Caco-2 (cell line): ENCODE data around the gene MAP2K2. TPM values are rescaled to one million over a fixed set of nuclear protein-coding genes. Genes with fewer than 3 reads are reported as not detected.
A peak's percentile ranks its signal among the peaks of the same experiment; 100 is the strongest.

Experiments
- BruUV-seq: library from RNA; stranded (reverse); fragments of 400-500 nt; replicated peaks from 2 replicates; lab custom pipeline; 2021; lab: Mats Ljungman, UMichigan
- CTCF ChIA-PET: fragments of 300-600 bp; sonication (Branson Sonifier 250); formaldehyde crosslinking; loops from one replicate; lab custom pipeline; 2022; ENCODE audit warnings: antibody characterized with exemption; lab: Charles Lee
- POLR2A ChIA-PET: fragments of 300-600 bp; sonication (Branson Sonifier 250); formaldehyde crosslinking; loops from one replicate; lab custom pipeline; 2022; ENCODE audit warnings: antibody characterized with exemption; lab: Charles Lee
- DNase-seq, 2 experiments: peaks; one replicate each; pipeline versions ENCODE4 v3.0.0 to v3.0.0-alpha.2; 2020 to 2022
- H3K27me3 ChIP-seq: replicated peaks from 2 replicates; pipeline ENCODE4 v1.6.0; 2011; ENCODE audit warnings: low read length; ENCODE audit not compliant: control insufficient read depth, insufficient read depth
- H3K36me3 ChIP-seq: 2 replicates; pipeline ENCODE4 v1.5.1; 2011; ENCODE audit warnings: low read length; ENCODE audit not compliant: control insufficient read depth, insufficient read depth
- H3K4me1 ChIP-seq: fragments of 250-450 bp; sonication (Bioruptor Pico); 2 replicates; pipeline ENCODE4 v1.5.1; 2020; ENCODE audit warnings: mild to moderate bottlenecking
- H3K4me3 ChIP-seq: 2 replicates; pipeline ENCODE4 v1.5.1; 2011; ENCODE audit warnings: low read depth, mild to moderate bottlenecking, control low read depth, low read length
- H3K9me3 ChIP-seq: fragments of 250-450 bp; sonication (Bioruptor Pico); 2 replicates; pipeline ENCODE4 v1.5.1; 2020; ENCODE audit warnings: mild to moderate bottlenecking, moderate library complexity
- H3K27ac Mint-ChIP-seq: one replicate; pipeline ENCODE4 v1.8.0; 2022; ENCODE audit warnings: mixed read lengths; ENCODE audit not compliant: unreplicated experiment
- H3K27me3 Mint-ChIP-seq: one replicate; pipeline ENCODE4 v1.8.0; 2022; ENCODE audit warnings: mixed read lengths; ENCODE audit not compliant: insufficient read depth, unreplicated experiment
- H3K36me3 Mint-ChIP-seq: one replicate; pipeline ENCODE4 v1.8.0; 2022; ENCODE audit warnings: mild to moderate bottlenecking, mixed read lengths; ENCODE audit not compliant: insufficient read depth, unreplicated experiment
- H3K4me1 Mint-ChIP-seq: one replicate; pipeline ENCODE4 v1.8.0; 2022; ENCODE audit warnings: low read depth, mixed read lengths; ENCODE audit not compliant: unreplicated experiment
- H3K4me3 Mint-ChIP-seq: one replicate; pipeline ENCODE4 v1.8.0; 2022; ENCODE audit warnings: mild to moderate bottlenecking, moderate library complexity, mixed read lengths; ENCODE audit not compliant: unreplicated experiment
- H3K9me3 Mint-ChIP-seq: one replicate; pipeline ENCODE4 v1.8.0; 2022; ENCODE audit warnings: mixed read lengths; ENCODE audit not compliant: unreplicated experiment
- CTCF ChIP-seq, 2 experiments: fragments of 200-600 bp in 1 of 2; IDR thresholded peaks; 1 replicate in 1 of 2; 2 replicates in 1 of 2; pipeline versions ENCODE4 v1.5.1 to v1.8.0; 2011 to 2022; ENCODE audit warnings: antibody characterized with exemption in 1 of 2, control low read depth in 1 of 2, inconsistent platforms in 1 of 2, low read depth in 1 of 2, low read length in 1 of 2, mild to moderate bottlenecking in 1 of 2, moderate library complexity in 1 of 2; ENCODE audit not compliant: insufficient read depth in 1 of 2, severe bottlenecking in 1 of 2, unreplicated experiment in 1 of 2
- intact Hi-C: fragments of 100-400 bp; cut with micrococcal nuclease; formaldehyde crosslinking; loops from one replicate; pipeline ENCODE4 v1.10.0; 2022; ENCODE audit not compliant: unreplicated experiment
- total RNA-seq: library from RNA; stranded (reverse); gene quantifications from 2 replicates; pipeline ENCODE4 v1.2.3, GENCODE V29; 2022

MAP2K2 gene
- total RNA-seq, 1 experiment from 2014 or later = 149 TPM

DNA sequence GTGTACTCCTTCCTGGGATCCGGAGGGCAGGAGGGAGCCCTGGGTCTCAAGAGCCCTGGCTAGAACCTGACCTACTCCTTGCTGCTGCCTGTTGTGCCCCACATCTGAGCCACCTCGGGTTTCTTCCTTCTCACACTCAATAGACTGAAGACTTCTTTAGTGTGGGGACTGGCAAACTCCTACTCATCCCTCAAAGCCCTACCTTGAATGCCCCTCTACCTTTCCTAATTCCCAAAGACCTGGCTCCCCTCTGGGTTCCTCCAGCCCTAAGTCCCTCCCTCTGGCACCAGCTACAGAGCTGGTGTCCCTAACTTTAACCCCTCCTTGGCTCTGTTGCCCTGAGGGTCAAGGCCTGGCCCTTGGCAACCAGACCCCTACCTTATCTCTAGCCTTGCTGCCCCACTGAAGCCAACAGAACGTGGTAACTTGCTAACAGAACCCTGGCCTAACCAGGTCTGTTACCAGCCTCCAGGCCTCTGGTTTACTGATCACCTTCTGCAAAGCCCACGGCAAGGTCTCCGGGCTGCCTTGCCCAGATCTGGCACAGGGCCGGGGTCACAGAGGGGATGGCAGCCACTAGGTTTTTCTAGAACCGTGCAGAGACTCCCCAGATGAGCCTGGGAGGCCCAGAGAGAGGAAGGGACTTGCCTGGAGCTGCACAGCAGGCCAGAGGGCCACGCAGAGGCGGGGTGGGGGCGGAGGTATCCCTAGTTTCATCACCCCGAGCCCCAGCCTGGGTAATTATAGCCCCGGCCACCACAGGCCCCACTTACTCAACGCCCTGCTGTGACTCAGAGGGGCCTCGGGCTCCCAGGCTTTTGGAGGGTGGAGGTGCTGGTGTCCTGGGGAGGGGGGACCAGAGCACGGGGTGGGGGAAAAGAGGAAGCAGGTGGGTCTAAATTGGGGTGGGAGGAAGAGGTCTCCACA is 72.5 kb downstream of the MAP2K2 start:
- intact Hi-C loops = no loop called here
- Histone ChIP-seq H3K27me3 (no peaks in the 10 kb centered on the region), H3K4me1 (peaks cover 4% of the 10 kb centered on the region; the same call in 1 of the 2 replicates), H3K9me3 (no peaks in the 10 kb centered on the region), H3K36me3 (peaks cover 3% of the 10 kb centered on the region), H3K4me3 (no peak overlapping the region)
- Mint-ChIP-seq H3K4me3 (no peak overlapping the region), H3K9me3 (no peaks in the 10 kb centered on the region), H3K27me3 (no peaks in the 10 kb centered on the region), H3K27ac (peak overlapping the region; percentile 78), H3K36me3 (peaks cover 80% of the 10 kb centered on the region), H3K4me1 (no peaks in the 10 kb centered on the region)
- CTCF ChIA-PET = interaction anchor here (0.6 kb wide), 1 partner anchor 157 kb away, joined by 4 read pairs; no protein-coding TSS in a partner anchor
- POLR2A ChIA-PET = no interaction called here
- BruUV-seq = no TSS peak
- no peak for TF ChIP-seq CTCF (IDR thresholded peaks at IDR 0.05; ENCODE audit: insufficient read depth in 1 of 2, low read depth in 1 of 2, low read length in 1 of 2, severe bottlenecking in 1 of 2, unreplicated experiment in 1 of 2)
- no peak for DNase-seq

DNA sequence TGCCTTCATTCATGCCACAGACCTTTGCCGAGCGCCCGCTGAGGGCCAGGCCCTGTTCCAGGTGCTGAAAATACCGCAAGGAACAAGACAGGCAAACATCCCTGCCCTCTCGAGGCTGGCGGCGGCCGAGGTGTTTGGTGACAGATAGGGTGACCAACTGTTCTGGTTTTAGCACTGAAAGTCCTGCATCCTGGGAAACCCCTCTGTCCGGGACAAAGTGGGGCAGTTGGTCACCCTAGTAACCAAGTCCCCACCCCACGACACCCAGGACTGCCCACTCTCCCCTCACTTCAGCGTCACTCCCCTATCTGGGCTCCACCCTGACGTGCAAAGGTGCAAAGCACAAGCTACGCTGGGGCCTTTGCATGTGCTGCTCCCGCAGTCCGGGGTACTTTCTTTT is 74.5 kb downstream of the MAP2K2 start:
- POLR2A ChIA-PET = interaction anchor here (0.7 kb wide), 1 partner anchor 16 kb away, joined by 5 read pairs; no protein-coding TSS in a partner anchor
- no peaks in the 10 kb centered on the region for H3K27me3 Mint-ChIP-seq
- H3K36me3 Mint-ChIP-seq = peaks cover 85% of the 10 kb centered on the region

More for the DNA sequence above, 74.5 kb downstream of the MAP2K2 start:
- DNase-seq = no peak
- Histone ChIP-seq H3K4me1 (peaks cover 4% of the 10 kb centered on the region; the same call in 1 of the 2 replicates), H3K4me3 (no peak overlapping the region), H3K36me3 (peaks cover 2% of the 10 kb centered on the region; the same call in 1 of the 2 replicates), H3K9me3 (no peaks in the 10 kb centered on the region), H3K27me3 (no peaks in the 10 kb centered on the region)
- BruUV-seq = no TSS peak
- intact Hi-C loops = no loop called here
- Mint-ChIP-seq H3K4me1 (no peaks in the 10 kb centered on the region), H3K4me3 (no peak overlapping the region), H3K27ac (no peak overlapping the region), H3K9me3 (no peaks in the 10 kb centered on the region)
- CTCF ChIA-PET = interaction anchor here (0.6 kb wide), 1 partner anchor 62 kb away, joined by 8 read pairs; no protein-coding TSS in a partner anchor
- no peak for TF ChIP-seq CTCF (IDR thresholded peaks at IDR 0.05; ENCODE audit: insufficient read depth in 1 of 2, low read depth in 1 of 2, low read length in 1 of 2, severe bottlenecking in 1 of 2, unreplicated experiment in 1 of 2)
